Head of caudate nucleus (tissue), 42 donors: Measurements from ENCODE around the gene HOXD3.

Source experiments
- DNase-seq, 42 donors: peaks; one replicate each; pipeline versions ENCODE4 v3.0.0 to v3.0.0-alpha.2; 2020 to 2021; ENCODE audit warnings: mixed read lengths in 7 of 42
- intact Hi-C: fragments of 100-400 bp; cut with DNase I; formaldehyde crosslinking; loops from one replicate; pipeline ENCODE4 v1.15.0; 2022

HOXD3 gene

DNA sequence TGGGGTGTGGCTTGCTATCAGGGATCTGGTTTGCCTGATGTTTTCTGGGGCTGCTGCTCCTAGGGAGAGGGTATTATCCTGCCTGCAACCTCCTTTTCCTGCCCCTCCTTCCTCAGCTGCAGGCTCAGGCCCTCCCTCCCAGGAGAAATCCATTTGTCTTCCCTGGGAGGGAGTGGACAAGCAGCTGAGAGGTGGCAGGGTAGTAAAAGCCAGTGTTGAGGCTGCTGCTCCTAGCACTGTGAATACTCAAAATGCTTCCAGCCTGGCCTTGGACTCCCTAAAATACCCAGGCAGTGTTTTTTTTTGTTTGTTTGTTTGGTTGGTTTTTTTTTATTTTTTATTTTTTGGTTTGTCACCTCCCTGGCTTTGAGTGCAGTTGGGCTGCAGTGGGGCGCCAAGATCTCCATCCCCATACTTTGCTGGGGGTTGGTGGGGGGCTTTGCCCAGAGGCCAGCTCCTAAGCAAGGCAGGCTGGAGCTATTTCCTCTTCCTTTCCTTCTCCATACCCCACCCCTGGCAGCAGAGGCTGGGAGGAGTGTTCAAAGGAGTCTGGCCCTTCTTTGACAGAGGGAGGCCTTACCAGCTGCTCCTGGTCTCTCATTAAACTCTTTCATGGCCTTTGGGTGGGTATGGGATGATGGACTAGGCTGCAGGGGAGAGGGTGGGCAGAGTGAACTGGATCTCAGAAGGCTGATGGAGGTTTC lies 13.6 kb downstream of the HOXD3 start:
- intact Hi-C loops: no loop called here
- no peak for DNase-seq

DNA sequence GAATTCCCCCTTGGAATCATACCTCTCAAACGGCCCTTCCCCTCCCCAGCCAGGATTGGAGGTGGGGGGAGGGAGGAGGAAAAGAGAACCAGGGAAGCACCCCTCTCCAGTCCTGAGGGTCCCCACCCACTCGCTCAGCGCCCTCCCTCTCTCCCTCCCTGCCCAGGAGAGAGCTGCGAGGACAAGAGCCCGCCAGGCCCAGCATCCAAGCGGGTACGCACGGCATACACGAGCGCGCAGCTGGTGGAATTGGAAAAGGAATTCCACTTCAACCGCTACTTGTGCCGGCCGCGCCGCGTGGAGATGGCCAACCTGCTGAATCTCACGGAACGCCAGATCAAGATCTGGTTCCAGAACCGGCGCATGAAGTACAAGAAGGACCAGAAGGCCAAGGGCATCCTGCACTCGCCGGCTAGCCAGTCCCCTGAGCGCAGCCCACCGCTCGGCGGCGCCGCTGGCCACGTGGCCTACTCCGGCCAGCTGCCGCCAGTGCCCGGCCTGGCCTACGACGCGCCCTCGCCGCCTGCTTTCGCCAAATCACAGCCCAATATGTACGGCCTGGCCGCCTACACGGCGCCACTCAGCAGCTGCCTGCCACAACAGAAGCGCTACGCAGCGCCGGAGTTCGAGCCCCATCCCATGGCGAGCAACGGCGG lies 14.4 kb downstream of the HOXD3 start:
- DNase-seq: peak in 24 of 42 donors; percentile 21 to 71 (median 48)
- intact Hi-C loops: no loop called here

DNA sequence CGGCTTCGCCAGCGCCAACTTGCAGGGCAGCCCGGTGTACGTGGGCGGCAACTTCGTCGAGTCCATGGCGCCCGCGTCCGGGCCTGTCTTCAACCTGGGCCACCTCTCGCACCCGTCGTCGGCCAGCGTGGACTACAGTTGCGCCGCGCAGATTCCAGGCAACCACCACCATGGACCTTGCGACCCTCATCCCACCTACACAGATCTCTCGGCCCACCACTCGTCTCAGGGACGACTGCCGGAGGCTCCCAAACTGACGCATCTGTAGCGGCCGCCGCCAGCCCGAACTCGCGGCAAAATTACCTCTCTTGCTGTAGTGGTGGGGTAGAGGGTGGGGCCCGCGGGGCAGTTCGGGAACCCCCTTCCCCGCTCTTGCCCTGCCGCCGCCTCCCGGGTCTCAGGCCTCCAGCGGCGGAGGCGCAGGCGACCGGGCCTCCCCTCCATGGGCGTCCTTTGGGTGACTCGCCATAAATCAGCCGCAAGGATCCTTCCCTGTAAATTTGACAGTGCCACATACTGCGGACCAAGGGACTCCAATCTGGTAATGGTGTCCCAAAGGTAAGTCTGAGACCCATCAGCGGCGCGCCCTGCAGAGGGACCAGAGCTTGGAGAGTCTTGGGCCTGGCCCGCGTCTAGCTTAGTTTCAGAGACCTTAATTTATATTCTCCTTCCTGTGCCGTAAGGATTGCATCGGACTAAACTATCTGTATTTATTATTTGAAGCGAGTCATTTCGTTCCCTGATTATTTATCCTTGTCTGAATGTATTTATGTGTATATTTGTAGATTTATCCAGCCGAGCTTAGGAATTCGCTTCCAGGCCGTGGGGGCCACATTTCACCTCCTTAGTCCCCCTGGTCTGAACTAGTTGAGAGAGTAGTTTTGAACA lies 15.1 kb downstream of the HOXD3 start:
- intact Hi-C loops: no loop called here
- peak in 1 of 42 donors; percentile 29 for DNase-seq

DNA sequence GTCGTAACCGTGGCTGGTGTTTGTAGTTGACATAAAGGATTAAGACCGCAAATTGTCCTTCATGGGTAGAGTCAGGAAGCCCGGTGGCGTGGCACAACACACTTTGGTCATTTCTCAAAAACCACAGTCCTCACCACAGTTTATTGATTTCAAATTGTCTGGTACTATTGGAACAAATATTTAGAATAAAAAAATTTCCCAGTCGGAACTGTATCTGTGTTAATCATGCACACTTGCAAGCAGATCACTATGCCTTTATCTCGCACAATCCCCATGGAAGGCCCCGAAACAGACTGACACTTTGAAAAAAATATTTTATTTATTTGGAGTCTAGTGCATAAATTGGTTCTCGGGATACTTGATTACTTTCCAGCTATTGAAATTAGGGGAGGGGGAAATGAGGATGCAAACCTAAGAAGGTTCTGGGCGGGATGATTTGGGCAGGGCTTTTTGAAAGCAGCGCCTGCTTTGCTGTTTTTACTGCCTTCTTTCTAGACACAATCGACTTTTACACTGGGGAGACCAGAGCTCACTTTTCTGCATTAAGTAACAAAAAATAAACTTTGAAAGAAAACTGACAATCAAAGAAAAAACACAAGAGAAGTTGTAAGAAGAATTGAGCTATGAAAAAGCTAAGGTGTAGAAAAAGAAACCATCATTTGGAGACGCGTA lies 15.9 kb downstream of the HOXD3 start:
- intact Hi-C loops: no loop called here
- peak in 1 of 42 donors; percentile 1 for DNase-seq

DNA sequence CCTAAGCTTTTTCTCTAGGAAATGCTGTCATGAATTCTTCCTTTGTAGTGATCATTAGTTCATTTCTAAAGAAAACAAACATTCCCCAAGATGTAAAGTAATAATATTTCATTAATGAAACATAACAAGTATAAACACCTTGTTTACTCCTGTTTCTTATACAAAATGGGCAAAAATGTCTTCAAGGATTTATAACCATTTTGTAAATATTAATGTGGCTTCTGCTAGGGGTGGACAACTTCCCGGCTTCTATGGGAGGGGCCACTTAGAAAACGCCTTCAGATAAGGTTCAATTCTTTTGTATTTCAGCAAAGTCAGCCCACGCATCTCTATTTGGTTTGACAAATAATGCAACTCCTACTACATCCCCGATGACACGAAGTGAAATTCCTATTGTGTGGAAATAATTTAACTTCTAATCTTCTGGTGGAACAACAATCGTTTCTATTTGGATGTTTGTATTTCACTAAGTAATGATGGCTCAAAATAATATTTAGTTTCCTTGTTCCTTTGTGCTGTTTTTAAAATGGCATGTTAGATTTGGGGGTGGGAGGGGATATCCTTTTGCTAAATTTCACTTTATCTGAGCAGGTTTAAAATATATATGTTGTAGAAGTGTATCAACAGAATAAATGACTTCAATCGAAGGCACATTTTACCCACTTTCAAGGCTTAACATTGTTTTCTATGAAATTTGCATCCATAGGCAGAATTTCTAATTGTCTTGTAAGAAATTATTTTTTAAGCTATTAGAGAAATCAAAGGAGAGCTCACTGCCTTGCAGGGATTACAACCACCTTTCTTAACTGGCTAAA lies 16.7 kb downstream of the HOXD3 start:
- intact Hi-C loops: no loop called here
- DNase-seq: no peak

DNA sequence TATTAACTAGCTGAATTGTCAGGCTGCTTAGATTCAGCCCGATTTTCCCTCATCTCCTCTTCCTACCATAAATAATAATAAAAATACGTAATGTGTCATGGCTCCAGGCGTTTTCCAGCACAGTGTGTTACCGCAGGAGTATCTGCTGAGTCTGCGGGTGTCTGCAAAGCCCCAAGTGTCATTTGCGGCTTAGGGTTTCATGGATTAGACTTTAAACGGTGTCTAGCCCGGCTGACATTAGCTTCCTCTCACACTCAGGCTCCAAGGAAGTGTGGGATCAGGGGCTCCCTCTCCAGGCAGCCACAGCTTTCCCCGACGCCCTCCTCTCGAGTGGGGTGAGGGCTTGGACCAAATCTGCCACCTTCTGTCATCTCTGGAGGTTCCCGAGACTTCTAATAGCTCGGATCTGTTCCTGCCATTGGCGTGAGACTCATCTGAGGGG lies 17.3 kb downstream of the HOXD3 start:
- DNase-seq: peak in 8 of 42 donors; percentile 29 to 57 (median 45)
- intact Hi-C loops: no loop called here

DNA sequence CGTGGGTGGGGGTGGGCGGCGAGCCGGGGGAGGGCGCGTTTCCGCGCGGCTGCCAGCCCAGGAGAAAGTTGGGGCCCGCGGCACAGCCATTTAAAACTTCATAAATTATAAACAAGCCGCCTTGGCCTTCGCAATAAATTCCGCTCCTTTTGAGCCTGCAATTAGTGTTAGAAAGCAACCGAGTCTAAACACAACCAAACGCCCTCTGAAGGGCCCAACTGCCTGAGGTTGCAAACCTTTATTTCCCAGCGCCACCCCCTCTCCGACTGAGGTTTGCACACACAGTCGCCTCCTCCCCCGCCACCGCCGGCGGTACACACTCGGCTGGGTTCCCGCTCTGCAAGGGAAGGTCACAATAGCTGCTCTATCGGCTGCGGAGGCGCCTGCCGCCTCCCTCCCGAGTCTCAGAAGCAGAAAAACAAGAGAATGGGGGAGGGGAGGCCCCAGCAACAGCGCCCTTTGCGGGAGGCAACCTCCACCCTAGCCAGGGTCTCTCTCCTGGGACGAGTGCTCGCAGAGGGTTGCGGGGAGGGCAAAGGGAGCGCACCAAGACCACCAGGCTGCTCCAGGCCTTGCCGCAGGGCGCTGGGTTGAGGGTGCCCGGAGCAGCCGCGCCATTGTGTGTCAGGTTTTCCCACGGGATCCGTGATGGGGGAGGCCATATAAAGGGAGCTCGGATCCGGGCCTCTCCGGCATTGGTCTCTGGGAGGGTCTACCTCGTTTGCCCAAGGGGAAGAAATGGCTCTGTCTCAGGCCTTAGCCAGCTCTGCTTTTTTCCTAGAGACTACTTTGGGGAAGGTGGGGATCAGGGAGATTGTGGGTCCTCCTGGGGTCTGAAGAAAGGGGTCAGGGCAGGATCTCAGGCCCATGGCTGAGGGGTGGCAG lies 18.0 kb downstream of the HOXD3 start:
- DNase-seq: peak; percentile 46 to 91 (median 78)
- intact Hi-C loops: no loop called here

DNA sequence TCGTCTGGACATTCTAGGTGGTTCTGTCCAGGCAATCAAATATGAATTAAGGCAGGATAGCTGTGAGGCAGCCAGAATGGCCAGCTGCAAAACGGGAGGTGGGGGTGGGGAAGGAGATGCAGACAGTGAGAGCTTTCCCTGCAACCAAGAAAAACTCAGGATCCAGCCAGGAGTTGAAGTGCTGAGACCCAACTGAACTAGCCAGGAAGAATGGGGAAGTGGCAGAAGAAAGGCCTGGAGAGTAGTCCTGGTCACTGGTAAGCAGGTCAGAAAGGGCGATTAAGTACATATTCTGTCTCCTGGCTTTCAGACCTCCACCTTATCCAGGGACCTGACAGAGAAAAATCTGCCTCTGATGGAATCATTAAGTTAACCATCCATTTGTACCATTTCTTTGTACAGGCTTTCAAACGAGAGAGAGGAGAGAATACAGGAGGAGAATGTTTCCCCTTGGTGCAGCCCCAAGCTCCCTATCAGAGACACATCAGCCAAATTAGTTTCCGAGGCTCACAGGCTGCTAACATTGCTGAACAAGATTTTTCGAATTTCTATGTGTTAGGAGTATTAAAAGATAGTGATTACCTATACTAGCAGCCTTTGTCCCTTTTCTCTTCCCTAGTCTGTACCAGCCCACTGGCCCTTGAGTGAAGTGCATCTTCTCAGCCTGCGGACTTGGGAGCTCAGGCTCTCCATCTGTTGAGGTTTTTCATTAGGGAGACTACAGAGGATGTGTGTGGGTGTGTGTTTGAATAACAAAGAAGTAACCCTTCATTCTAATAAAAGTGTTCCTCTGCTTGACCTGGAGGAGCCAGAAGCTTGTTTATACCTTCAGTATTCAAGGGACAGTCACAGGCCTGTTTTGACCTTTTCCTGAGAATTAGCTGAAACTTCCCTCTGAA lies 18.9 kb downstream of the HOXD3 start:
- intact Hi-C loops: no loop called here
- DNase-seq: peak in 1 of 42 donors; percentile 31

DNA sequence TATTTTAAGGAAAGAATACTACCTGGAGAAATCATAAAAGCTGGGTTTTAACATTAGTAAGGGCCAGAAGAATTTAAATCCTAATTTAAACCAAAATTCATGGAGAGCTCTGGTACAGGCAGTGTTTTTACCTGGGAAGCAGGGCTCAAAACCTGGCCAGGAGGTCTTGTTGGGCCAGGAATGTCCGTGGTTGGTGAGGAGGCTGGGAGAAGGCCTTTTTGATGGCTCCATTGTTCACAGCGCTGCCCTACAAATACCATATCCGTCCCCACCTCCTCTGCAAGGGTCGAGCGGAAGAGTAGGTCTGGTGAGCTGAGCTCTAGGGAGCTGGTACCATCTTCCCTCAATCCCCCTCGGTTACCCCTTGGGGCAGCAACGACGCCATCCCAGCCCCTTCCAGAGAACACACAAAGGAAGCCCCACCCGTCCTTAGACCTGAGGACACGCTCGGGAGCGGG lies 20.5 kb downstream of the HOXD3 start:
- DNase-seq: no peak
- intact Hi-C loops: no loop called here

DNA sequence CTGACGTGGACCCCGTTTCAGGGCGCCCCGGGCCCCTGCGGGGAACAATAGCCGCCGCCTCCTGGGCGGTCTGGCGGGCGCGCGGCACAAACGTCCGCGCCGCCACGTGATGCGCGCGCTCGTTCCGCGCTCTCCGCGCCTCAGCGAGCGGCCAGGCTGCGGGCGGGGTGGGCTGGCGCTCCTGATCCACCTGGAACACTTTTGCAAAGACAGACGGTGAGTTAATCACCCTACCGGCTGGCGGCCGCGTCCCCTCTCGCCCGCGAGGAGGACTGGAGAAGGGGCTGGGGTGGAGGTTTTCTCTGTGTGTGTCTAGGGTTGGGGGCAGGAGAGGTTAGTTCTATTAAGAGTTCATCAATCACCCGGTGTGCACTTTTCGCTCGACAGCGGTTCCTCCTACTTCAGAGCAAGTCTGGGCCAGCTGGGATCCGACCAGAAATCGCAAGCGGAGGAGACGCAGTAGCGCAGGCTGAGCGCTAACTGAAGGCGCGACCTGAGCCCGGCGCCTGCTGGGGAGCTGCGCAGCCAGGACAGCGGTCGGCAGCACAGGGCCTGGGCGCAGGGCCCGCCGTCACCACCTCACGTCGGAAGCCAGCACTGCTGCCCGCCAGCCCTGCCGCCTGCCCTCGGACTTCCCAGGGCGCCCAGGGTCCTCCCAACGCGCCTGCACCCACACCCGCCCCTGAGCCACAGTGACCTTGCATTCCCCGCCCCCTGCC lies 21.1 kb downstream of the HOXD3 start:
- DNase-seq: no peak
- intact Hi-C loops: no loop called here

DNA sequence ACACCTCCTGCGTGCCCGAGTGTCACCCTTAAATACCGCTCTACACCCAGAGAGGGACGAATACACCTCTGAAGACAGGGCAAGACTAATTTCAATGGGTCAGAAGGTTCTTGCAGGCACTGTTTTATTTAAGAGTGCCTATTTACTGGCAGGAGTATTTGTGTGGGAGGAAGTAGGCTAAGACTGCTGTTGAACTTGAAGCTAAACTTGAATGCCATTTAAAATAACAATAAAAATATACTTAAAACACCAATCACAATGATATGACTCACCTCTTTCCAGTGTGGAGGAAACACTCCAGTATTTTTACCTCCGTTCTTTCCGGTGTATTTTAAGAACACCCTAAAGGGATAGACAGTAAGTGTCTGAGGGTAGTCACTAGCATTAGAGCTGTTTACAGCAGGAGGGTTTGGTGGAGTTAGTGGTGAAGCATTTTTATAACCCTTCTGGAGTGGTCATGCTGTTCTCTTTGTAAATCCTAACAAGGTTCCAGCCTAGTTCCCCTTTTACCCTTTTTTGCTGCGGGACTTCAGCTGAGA lies 21.7 kb downstream of the HOXD3 start:
- intact Hi-C loops: no loop called here
- DNase-seq: no peak

DNA sequence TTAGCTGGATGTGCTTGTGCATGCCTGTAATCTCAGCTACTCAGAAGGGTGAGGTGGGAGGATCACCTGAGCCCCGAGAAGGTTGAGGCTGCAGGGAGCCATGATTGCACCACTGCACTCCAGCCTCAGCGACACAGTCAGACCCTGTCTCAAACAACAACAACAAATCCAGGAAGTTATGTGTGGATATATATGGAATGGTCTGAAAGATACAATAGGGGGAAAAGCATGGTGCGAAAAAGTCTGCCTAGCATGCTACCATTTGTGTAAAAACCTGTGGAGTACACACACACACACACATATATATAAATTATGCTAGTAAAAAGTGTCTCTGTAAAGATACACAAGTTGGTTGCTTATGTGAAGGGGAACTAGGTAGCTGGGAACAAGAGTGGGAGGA lies 24.4 kb downstream of the HOXD3 start:
- no peak for DNase-seq
- intact Hi-C loops: no loop called here

DNA sequence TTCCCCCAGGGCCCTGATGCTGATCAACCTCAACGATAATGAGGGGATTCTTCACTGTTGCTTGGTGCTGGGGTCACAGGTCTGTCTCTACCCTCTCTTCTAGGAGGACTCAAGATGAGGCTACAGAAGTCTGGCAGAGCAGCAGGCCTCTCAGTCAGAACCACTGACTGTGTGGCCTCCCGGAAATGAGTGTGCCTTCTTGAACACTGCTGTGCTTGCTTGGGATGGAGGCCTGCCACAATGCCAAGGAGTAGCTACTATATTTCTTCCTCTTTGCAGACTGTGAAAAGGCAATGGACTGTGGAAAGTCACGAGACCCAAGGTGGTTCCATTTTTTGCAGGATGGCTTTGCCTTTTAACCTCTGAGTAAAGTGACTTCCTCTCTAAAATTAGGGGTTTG lies 25.6 kb downstream of the HOXD3 start:
- no peak for DNase-seq
- intact Hi-C loops: no loop called here

DNA sequence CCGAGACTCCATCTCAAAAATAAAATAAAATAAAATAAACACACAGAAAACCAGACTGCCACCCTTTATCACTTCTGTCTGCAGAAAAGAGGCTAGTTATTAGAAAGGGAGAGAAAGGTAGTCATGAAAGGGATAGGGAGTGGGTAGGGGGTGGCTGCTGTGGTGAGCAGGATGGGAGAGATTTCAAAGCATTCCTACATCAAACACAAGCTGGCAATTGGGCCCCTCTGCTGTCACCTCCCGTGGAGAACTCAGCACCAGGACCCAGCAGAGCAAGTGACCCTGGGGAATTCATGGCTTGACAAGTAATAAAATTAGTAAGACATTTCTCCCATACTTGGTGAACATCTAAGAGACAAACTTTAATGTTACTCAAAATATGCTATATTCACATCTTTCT lies 27.6 kb downstream of the HOXD3 start:
- intact Hi-C loops: no loop called here
- no peak for DNase-seq

DNA sequence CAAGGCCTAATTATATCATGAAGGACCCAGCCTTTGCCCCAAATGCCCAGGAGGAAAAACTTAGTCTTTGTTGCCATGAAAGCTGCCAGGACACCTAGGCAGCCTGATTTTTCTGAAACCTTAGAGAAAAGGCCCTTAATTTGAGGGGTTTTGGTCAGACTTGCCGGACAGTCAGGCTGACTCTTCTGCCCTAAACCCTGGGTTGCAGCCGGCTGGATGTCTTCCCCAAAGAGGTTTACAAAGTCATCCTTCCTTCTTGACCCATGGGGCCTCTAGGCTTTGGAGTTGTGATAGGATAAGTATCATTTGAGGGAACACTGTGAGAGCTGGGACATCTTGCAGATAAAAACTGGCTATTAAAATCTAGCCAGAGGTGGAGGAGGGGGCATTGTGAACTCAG lies 28.9 kb downstream of the HOXD3 start:
- intact Hi-C loops: no loop called here
- no peak for DNase-seq
